ENCODE data around the gene NCKAP1.

DNA sequence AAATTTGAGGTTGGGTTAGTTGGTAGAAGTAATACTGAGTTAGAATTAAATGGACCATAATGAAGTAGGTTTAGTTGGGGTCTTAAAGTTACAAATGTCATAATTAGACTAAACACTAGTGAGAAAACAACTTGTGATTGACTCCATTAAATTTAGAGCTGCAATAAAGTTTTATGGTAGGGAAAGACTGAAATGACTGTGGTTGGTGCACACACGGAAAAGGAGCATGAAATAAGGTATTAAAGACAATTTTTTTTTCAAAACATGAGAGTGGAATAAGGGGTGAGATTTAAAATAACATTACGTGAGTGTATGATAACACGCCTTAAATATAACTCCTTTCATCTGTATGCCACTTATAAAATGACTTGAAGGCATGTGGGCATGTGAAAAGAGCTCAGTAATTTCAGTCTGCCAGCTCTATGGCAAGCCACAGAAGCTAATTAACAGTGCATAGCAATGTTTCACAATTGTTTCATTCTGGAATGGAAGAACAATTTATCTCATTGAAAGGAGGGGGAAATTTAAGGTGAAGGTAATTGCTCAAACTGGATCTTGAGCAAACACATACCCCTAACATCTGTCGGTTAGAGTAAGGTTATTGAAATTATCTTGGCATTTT is 173.2 kb downstream of the NCKAP1 start:
- TF ChIP-seq, protein P1, sequence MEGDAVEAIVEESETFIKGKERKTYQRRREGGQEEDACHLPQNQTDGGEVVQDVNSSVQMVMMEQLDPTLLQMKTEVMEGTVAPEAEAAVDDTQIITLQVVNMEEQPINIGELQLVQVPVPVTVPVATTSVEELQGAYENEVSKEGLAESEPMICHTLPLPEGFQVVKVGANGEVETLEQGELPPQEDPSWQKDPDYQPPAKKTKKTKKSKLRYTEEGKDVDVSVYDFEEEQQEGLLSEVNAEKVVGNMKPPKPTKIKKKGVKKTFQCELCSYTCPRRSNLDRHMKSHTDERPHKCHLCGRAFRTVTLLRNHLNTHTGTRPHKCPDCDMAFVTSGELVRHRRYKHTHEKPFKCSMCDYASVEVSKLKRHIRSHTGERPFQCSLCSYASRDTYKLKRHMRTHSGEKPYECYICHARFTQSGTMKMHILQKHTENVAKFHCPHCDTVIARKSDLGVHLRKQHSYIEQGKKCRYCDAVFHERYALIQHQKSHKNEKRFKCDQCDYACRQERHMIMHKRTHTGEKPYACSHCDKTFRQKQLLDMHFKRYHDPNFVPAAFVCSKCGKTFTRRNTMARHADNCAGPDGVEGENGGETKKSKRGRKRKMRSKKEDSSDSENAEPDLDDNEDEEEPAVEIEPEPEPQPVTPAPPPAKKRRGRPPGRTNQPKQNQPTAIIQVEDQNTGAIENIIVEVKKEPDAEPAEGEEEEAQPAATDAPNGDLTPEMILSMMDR (IDR thresholded peaks at IDR 0.05) = no peak
- no peak for TF ChIP-seq POLR2AphosphoS5 (IDR thresholded peaks at IDR 0.05)

Measured in suprapubic skin (tissue), 3 donors.